ENCODE results near the gene FAM32A.

- TF ChIP-seq SIN3A (conservative IDR thresholded peaks at IDR 0.05 in 1 of 2, IDR thresholded peaks at IDR 0.05 in 1 of 2; ENCODE audit: low read depth in 1 of 2, low read length in 2 of 2) (no peak), CHD2 (IDR thresholded peaks at IDR 0.05; ENCODE audit: low read length) (no peak), EZH2 (IDR thresholded peaks at IDR 0.05; ENCODE audit: low read depth, low read length, severe bottlenecking) (no peak), GTF2F1 (IDR thresholded peaks at IDR 0.05; ENCODE audit: borderline replicate concordance, low read depth, low read length) (no peak), MAX (IDR thresholded peaks at IDR 0.05) (0 out of 2 replicates have a peak, but pooled peaks have one; percentile 20), CTCF (IDR thresholded peaks at IDR 0.05; ENCODE audit: control extremely low read depth in 1 of 3, insufficient read depth in 1 of 3, low read depth in 1 of 3, low read length in 3 of 3) (no peak), JUND (IDR thresholded peaks at IDR 0.05; ENCODE audit: low read length) (no peak), MAFK (IDR thresholded peaks at IDR 0.05; ENCODE audit: low read depth, low read length) (no peak), TBP (IDR thresholded peaks at IDR 0.05; ENCODE audit: low read depth, low read length) (no peak), EP300 (IDR thresholded peaks at IDR 0.05; ENCODE audit: borderline replicate concordance in 1 of 2, low read depth in 2 of 2, low read length in 2 of 2) (no peak), EGR1 (IDR thresholded peaks at IDR 0.05; ENCODE audit: borderline replicate concordance, low read depth, low read length) (no peak)
Observed at GRCh38 chr19:16141043-16141442, 44.2 kb upstream of the FAM32A start.

Data from H1 (cell line).